ENCODE data around the gene SLC38A6. TPM values are rescaled to one million over a fixed set of nuclear protein-coding genes. Genes with fewer than 3 reads are reported as not detected.

The SLC38A6 gene
- total RNA-seq, 1 experiment from 2014 or later, result 6.0 TPM

DNA sequence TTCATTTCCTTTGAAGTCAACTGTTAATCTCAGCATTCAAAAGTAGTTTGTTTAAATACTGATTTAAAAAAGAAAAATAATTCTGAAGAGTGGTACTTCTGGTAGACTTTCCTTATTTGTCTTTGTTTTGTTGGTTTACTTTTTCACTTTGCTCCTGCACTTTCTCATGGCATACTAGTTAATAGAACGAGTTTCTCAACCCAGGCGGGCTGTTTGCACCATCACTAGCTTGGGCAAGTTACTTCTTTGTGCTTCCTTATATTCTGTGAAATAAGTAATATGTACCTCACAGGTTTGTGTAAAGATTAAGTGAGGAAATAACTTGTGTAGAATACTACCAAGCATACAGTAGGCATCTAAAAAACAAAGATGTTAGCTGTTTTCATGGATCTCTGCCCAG is 45.5 kb downstream of the SLC38A6 start:
- H3K9ac ChIP-seq (ENCODE audit: extremely low read depth, insufficient read length, low read length), result no peak overlapping the region
- TF ChIP-seq, protein P1, sequence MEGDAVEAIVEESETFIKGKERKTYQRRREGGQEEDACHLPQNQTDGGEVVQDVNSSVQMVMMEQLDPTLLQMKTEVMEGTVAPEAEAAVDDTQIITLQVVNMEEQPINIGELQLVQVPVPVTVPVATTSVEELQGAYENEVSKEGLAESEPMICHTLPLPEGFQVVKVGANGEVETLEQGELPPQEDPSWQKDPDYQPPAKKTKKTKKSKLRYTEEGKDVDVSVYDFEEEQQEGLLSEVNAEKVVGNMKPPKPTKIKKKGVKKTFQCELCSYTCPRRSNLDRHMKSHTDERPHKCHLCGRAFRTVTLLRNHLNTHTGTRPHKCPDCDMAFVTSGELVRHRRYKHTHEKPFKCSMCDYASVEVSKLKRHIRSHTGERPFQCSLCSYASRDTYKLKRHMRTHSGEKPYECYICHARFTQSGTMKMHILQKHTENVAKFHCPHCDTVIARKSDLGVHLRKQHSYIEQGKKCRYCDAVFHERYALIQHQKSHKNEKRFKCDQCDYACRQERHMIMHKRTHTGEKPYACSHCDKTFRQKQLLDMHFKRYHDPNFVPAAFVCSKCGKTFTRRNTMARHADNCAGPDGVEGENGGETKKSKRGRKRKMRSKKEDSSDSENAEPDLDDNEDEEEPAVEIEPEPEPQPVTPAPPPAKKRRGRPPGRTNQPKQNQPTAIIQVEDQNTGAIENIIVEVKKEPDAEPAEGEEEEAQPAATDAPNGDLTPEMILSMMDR (conservative IDR thresholded peaks at IDR 0.05), result no peak
- H3K27ac ChIP-seq (ENCODE audit: insufficient read length, low read depth, low read length), result no peak overlapping the region
- H3K23ac ChIP-seq (ENCODE audit: insufficient read length, low read depth, low read length), result no peak overlapping the region
- H3K27me3 ChIP-seq (ENCODE audit: insufficient read depth, low read length), result no peaks in the 10 kb centered on the region
- no peaks in the 10 kb centered on the region for H3K27me3 Mint-ChIP-seq (ENCODE audit: low read depth)
- H4K91ac ChIP-seq (ENCODE audit: insufficient read length, low read depth, low read length), result no peak overlapping the region
- no peak overlapping the region for H2BK15ac ChIP-seq (ENCODE audit: low read depth, low read length)
- H3K79me1 ChIP-seq (ENCODE audit: insufficient read depth, low read depth, low read length, poor library complexity, severe bottlenecking), result no peaks in the 10 kb centered on the region
- no peak overlapping the region for H2AFZ ChIP-seq (ENCODE audit: low read length)
- no peak overlapping the region for H3K4ac ChIP-seq (ENCODE audit: low read depth, low read length)
- no peak overlapping the region for H4K8ac ChIP-seq (replicated peaks; ENCODE audit: insufficient read length, low read depth, low read length)
- no peaks in the 10 kb centered on the region for H3K4me1 ChIP-seq (ENCODE audit: insufficient read depth, low read length)
- no peak overlapping the region for H3K4me3 Mint-ChIP-seq
- no peaks in the 10 kb centered on the region for H3K9me3 ChIP-seq (ENCODE audit: control insufficient read depth, low read depth, low read length)
- no peak overlapping the region for H3T11ph ChIP-seq (ENCODE audit: low read length)
- DNase-seq, result no peak
- no peak overlapping the region for H4K5ac ChIP-seq (ENCODE audit: insufficient read length, low read depth, low read length)
- no peak overlapping the region for H3K56ac ChIP-seq (ENCODE audit: insufficient read length, low read depth, low read length)
- no peaks in the 10 kb centered on the region for H3K36me3 Mint-ChIP-seq (ENCODE audit: insufficient read depth in 1 of 3, low read depth in 3 of 3)
- H2AK5ac ChIP-seq (ENCODE audit: insufficient read length, low read length), result no peak overlapping the region
- no peaks in the 10 kb centered on the region for H3K9me3 Mint-ChIP-seq
- no peak overlapping the region for H2BK5ac ChIP-seq (ENCODE audit: insufficient read length, low read length)
- H3K27ac Mint-ChIP-seq, result no peak overlapping the region
- H3K79me2 ChIP-seq (ENCODE audit: insufficient read depth, low read length), result no peaks in the 10 kb centered on the region
- H4K20me1 ChIP-seq (ENCODE audit: control insufficient read depth, insufficient read depth, insufficient read length), result no peaks in the 10 kb centered on the region
- peaks cover 0 to 6% of the 10 kb centered on the region in 2 experiments; a peak in 1 of 4 replicates for H3K4me1 Mint-ChIP-seq
- no CpG with 5 or more reads among the region's 2 CpGs for WGBS (ENCODE audit: extremely low coverage, insufficient read length, low lambda C conversion rate)
- no peak overlapping the region for H3K4me2 ChIP-seq (ENCODE audit: insufficient read depth, insufficient read length, low read length)
- H2BK12ac ChIP-seq (ENCODE audit: insufficient read length, low read depth, low read length), result no peak overlapping the region
- H3K14ac ChIP-seq (ENCODE audit: insufficient read depth, low read length), result no peak overlapping the region
- no peak overlapping the region for H2BK20ac ChIP-seq (ENCODE audit: low read depth, low read length, poor library complexity, severe bottlenecking)
- no peak overlapping the region for H3K18ac ChIP-seq (ENCODE audit: insufficient read length, low read depth, low read length)
- H2BK120ac ChIP-seq (ENCODE audit: low read depth, low read length, poor library complexity, severe bottlenecking), result no peak overlapping the region
- H3K23me2 ChIP-seq (ENCODE audit: insufficient read length, low read depth, low read length, poor library complexity, severe bottlenecking), result no peaks in the 10 kb centered on the region
